Mesendoderm (in vitro differentiated cells): ENCODE results near the gene BCAS4.

Source experiments
- DNase-seq: peaks from one replicate; pipeline ENCODE4 v3.0.0; 2013
- H2AK5ac ChIP-seq: 2 replicates; pipeline ENCODE4 v1.6.1; 2013; ENCODE audit warnings: low read length, inconsistent platforms
- H2BK120ac ChIP-seq: 2 replicates; pipeline ENCODE4 v1.6.1; 2013; ENCODE audit warnings: low read depth, mild to moderate bottlenecking, low read length, moderate library complexity, mixed read lengths
- H2BK15ac ChIP-seq: replicated peaks from 2 replicates; pipeline ENCODE4 v1.6.1; 2013; ENCODE audit warnings: low read depth, mild to moderate bottlenecking, moderate library complexity
- H2BK5ac ChIP-seq: 2 replicates; pipeline ENCODE4 v1.6.1; 2013; ENCODE audit warnings: low read length, inconsistent platforms
- H3K18ac ChIP-seq: 2 replicates; pipeline ENCODE4 v1.6.1; 2013; ENCODE audit warnings: mild to moderate bottlenecking, low read length, mixed read lengths
- H3K23ac ChIP-seq: one replicate; pipeline ENCODE4 v1.6.1; 2013; ENCODE audit warnings: low read length
- H3K27ac ChIP-seq: 2 replicates; pipeline ENCODE4 v1.5.1; 2013; ENCODE audit warnings: low read depth, mild to moderate bottlenecking, inconsistent platforms, low read length, moderate library complexity
- H3K27me3 ChIP-seq: 2 replicates; pipeline ENCODE4 v1.6.1; 2013; ENCODE audit warnings: low read length, control low read depth, mild to moderate bottlenecking, inconsistent platforms; ENCODE audit not compliant: insufficient read depth, poor library complexity
- H3K36me3 ChIP-seq: 2 replicates; pipeline ENCODE4 v1.6.1; 2013; ENCODE audit warnings: low read length, inconsistent platforms; ENCODE audit not compliant: control insufficient read depth, insufficient read depth
- H3K4ac ChIP-seq: one replicate; pipeline ENCODE4 v1.6.1; 2013; ENCODE audit warnings: low read depth, mild to moderate bottlenecking, low read length, moderate library complexity
- H3K4me1 ChIP-seq: 2 replicates; pipeline ENCODE4 v1.6.1; 2013; ENCODE audit warnings: low read depth, low read length, inconsistent platforms; ENCODE audit not compliant: control insufficient read depth
- H3K4me2 ChIP-seq: 2 replicates; pipeline ENCODE4 v1.6.1; 2013; ENCODE audit warnings: low read length
- H3K4me3 ChIP-seq: 2 replicates; pipeline ENCODE4 v1.5.1; 2013; ENCODE audit warnings: mild to moderate bottlenecking, low read length
- H3K56ac ChIP-seq: one replicate; pipeline ENCODE4 v1.6.1; 2013; ENCODE audit warnings: low read length
- H3K79me1 ChIP-seq: 2 replicates; pipeline ENCODE4 v1.6.1; 2013; ENCODE audit warnings: low read length, inconsistent platforms
- H3K79me2 ChIP-seq: 2 replicates; pipeline ENCODE4 v1.6.1; 2013; ENCODE audit warnings: mild to moderate bottlenecking, low read length; ENCODE audit not compliant: control insufficient read depth, insufficient read depth
- H3K9ac ChIP-seq: 2 replicates; pipeline ENCODE4 v1.6.1; 2013; ENCODE audit warnings: low read length, inconsistent platforms
- H4K5ac ChIP-seq: one replicate; pipeline ENCODE4 v1.6.1; 2013; ENCODE audit warnings: low read length
- H4K8ac ChIP-seq: one replicate; pipeline ENCODE4 v1.6.1; 2013; ENCODE audit warnings: low read depth, mild to moderate bottlenecking, control low read depth, low read length, moderate library complexity
- WGBS: extraction: QIAGEN DNeasy Blood & Tissue Kit; methylation state at CpG from one replicate; pipeline ENCODE4 v1.1.7; 2013; ENCODE audit warnings: low lambda C conversion rate, missing lambda C conversion rate; ENCODE audit not compliant: insufficient coverage; ENCODE audit errors: extremely low coverage; 5-methylcytosine and 5-hydroxymethylcytosine counted together

The BCAS4 gene

GRCh38 chr20:50844430-50845100, 49.7 kb downstream of the BCAS4 start:
- H3K36me3 ChIP-seq = no peaks in the 10 kb centered on the region
- H3K27ac ChIP-seq = no peak overlapping the region
- H2BK120ac ChIP-seq = no peak overlapping the region
- no peak overlapping the region for H2AK5ac ChIP-seq
- no peak overlapping the region for H3K23ac ChIP-seq
- H3K79me2 ChIP-seq = no peaks in the 10 kb centered on the region
- no peaks in the 10 kb centered on the region for H3K27me3 ChIP-seq
- H3K9ac ChIP-seq = no peak overlapping the region
- H3K18ac ChIP-seq = no peak overlapping the region
- H3K4me3 ChIP-seq = no peak overlapping the region
- no peak overlapping the region for H3K56ac ChIP-seq
- no peak overlapping the region for H3K4ac ChIP-seq
- no peak overlapping the region for H2BK5ac ChIP-seq
- DNase-seq = no peak
- no peak overlapping the region for H3K4me2 ChIP-seq
- H2BK15ac ChIP-seq = no peak overlapping the region
- no peak overlapping the region for H4K8ac ChIP-seq
- WGBS = no CpG with 5 or more reads among the region's 9 CpGs
- H4K5ac ChIP-seq = no peak overlapping the region
- no peaks in the 10 kb centered on the region for H3K4me1 ChIP-seq
- no peaks in the 10 kb centered on the region for H3K79me1 ChIP-seq

GRCh38 chr20:50845566-50846215, 50.8 kb downstream of the BCAS4 start:
- Histone ChIP-seq H4K8ac (no peak overlapping the region), H3K23ac (no peak overlapping the region), H3K79me1 (no peaks in the 10 kb centered on the region), H3K4ac (no peak overlapping the region), H3K4me1 (no peaks in the 10 kb centered on the region), H3K9ac (no peak overlapping the region), H2BK120ac (no peak overlapping the region), H3K18ac (no peak overlapping the region), H3K36me3 (no peaks in the 10 kb centered on the region), H4K5ac (no peak overlapping the region), H3K56ac (no peak overlapping the region), H3K4me3 (no peak overlapping the region), H3K27ac (no peak overlapping the region), H2AK5ac (no peak overlapping the region), H3K27me3 (no peaks in the 10 kb centered on the region), H2BK5ac (no peak overlapping the region), H3K79me2 (no peaks in the 10 kb centered on the region), H3K4me2 (no peak overlapping the region), H2BK15ac (no peak overlapping the region)
- WGBS = no CpG with 5 or more reads among the region's 15 CpGs
- DNase-seq = no peak

GRCh38 chr20:50848341-50848808, 53.5 kb downstream of the BCAS4 start:
- no peak overlapping the region for H2BK15ac ChIP-seq
- no peak overlapping the region for H3K56ac ChIP-seq
- H3K9ac ChIP-seq = no peak overlapping the region
- no peak overlapping the region for H3K4me3 ChIP-seq
- H2AK5ac ChIP-seq = no peak overlapping the region
- WGBS = no CpG with 5 or more reads among the region's 8 CpGs
- no peak overlapping the region for H3K4ac ChIP-seq
- no peak for DNase-seq
- no peak overlapping the region for H2BK5ac ChIP-seq
- H3K4me1 ChIP-seq = peaks cover 3% of the 10 kb centered on the region
- H4K8ac ChIP-seq = no peak overlapping the region
- H3K79me1 ChIP-seq = no peaks in the 10 kb centered on the region
- no peak overlapping the region for H3K23ac ChIP-seq
- H3K27ac ChIP-seq = no peak overlapping the region
- no peak overlapping the region for H4K5ac ChIP-seq
- H2BK120ac ChIP-seq = no peak overlapping the region
- no peaks in the 10 kb centered on the region for H3K79me2 ChIP-seq
- no peaks in the 10 kb centered on the region for H3K27me3 ChIP-seq
- no peak overlapping the region for H3K4me2 ChIP-seq
- no peak overlapping the region for H3K18ac ChIP-seq
- H3K36me3 ChIP-seq = no peaks in the 10 kb centered on the region

GRCh38 chr20:50848846-50849673, 54.2 kb downstream of the BCAS4 start:
- Histone ChIP-seq H3K27ac (no peak overlapping the region), H3K4me3 (no peak overlapping the region)

GRCh38 chr20:50850721-50851286, 55.9 kb downstream of the BCAS4 start:
- Histone ChIP-seq H3K79me1 (no peaks in the 10 kb centered on the region), H2AK5ac (no peak overlapping the region), H3K79me2 (no peaks in the 10 kb centered on the region), H3K4me2 (no peak overlapping the region), H4K8ac (no peak overlapping the region), H3K4ac (no peak overlapping the region), H3K27ac (no peak overlapping the region), H3K4me1 (peaks cover 3% of the 10 kb centered on the region), H2BK15ac (no peak overlapping the region), H3K36me3 (no peaks in the 10 kb centered on the region), H2BK5ac (no peak overlapping the region), H3K56ac (peak overlapping the region; percentile 59), H3K9ac (no peak overlapping the region), H3K27me3 (no peaks in the 10 kb centered on the region), H4K5ac (no peak overlapping the region), H3K23ac (no peak overlapping the region), H2BK120ac (no peak overlapping the region), H3K4me3 (no peak overlapping the region), H3K18ac (peak overlapping the region; percentile 22)
- WGBS = no CpG with 5 or more reads among the region's 13 CpGs
- peak; percentile 79 for DNase-seq

More at GRCh38 chr20:50848846-50849673, 54.2 kb downstream of the BCAS4 start:
- Histone ChIP-seq H3K27me3 (no peaks in the 10 kb centered on the region), H4K5ac (no peak overlapping the region), H3K18ac (no peak overlapping the region), H3K36me3 (no peaks in the 10 kb centered on the region), H3K9ac (no peak overlapping the region), H3K23ac (no peak overlapping the region), H2BK5ac (no peak overlapping the region), H3K4me1 (peaks cover 3% of the 10 kb centered on the region), H2BK15ac (no peak overlapping the region), H3K56ac (no peak overlapping the region), H3K79me1 (no peaks in the 10 kb centered on the region), H3K79me2 (no peaks in the 10 kb centered on the region), H2BK120ac (no peak overlapping the region), H4K8ac (no peak overlapping the region), H3K4ac (no peak overlapping the region), H3K4me2 (no peak overlapping the region), H2AK5ac (no peak overlapping the region)
- no peak for DNase-seq
- WGBS = no CpG with 5 or more reads among the region's 18 CpGs
